ENCODE data around the gene SLBP.
"Not testable (repeated sequence)": the region's sequence is repeated elsewhere in the genome, so short reads cannot be mapped to it uniquely, and the experiment has no call there.

DNA sequence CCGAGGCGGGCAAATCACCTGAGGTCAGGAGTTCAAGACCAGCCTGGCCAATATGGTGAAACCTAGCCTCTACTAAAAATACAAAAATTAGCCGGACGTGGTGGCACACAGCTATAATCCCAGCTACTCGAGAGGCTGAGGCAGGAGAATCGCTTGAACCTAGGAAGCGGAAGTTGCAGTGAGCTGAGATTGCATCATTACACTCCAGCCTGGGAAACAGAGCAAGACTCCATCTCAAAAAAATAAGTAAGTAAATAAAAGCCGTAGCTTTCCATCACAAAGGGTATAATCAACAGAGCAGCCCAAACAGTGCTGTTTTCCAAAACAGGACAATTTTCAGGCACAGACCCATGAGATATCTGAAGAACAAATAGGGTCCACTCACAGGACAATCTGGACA, 10.4 kb downstream of the SLBP start:
- not testable (repeated sequence) for TF ChIP-seq POLR2AphosphoS5 (IDR thresholded peaks at IDR 0.05; ENCODE audit: insufficient read depth, low read depth, low read length); POLR2A (IDR thresholded peaks at IDR 0.05; ENCODE audit: low read depth, low read length); EZH2 (IDR thresholded peaks at IDR 0.05; ENCODE audit: borderline replicate concordance, low read depth, low read length, severe bottlenecking); GATA2 (IDR thresholded peaks at IDR 0.05; ENCODE audit: insufficient read depth, insufficient read length, low read depth, low read length); JUN (IDR thresholded peaks at IDR 0.05; ENCODE audit: borderline replicate concordance, insufficient read depth, insufficient read length, low read depth)
- TF ChIP-seq, protein P1, sequence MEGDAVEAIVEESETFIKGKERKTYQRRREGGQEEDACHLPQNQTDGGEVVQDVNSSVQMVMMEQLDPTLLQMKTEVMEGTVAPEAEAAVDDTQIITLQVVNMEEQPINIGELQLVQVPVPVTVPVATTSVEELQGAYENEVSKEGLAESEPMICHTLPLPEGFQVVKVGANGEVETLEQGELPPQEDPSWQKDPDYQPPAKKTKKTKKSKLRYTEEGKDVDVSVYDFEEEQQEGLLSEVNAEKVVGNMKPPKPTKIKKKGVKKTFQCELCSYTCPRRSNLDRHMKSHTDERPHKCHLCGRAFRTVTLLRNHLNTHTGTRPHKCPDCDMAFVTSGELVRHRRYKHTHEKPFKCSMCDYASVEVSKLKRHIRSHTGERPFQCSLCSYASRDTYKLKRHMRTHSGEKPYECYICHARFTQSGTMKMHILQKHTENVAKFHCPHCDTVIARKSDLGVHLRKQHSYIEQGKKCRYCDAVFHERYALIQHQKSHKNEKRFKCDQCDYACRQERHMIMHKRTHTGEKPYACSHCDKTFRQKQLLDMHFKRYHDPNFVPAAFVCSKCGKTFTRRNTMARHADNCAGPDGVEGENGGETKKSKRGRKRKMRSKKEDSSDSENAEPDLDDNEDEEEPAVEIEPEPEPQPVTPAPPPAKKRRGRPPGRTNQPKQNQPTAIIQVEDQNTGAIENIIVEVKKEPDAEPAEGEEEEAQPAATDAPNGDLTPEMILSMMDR (IDR thresholded peaks at IDR 0.05; ENCODE audit: extremely low read depth in 1 of 2, insufficient read depth in 1 of 2, low read depth in 1 of 2, low read length in 2 of 2), result not testable (repeated sequence)
- TF ChIP-seq, protein P2, sequence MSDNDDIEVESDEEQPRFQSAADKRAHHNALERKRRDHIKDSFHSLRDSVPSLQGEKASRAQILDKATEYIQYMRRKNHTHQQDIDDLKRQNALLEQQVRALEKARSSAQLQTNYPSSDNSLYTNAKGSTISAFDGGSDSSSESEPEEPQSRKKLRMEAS (IDR thresholded peaks at IDR 0.05; ENCODE audit: insufficient read depth, insufficient read length), result not testable (repeated sequence)

Data from endothelial cell of umbilical vein (primary cell).